ENCODE results near the gene PSMB7.

The PSMB7 gene

GRCh38 chr9:124388275-124389048 lies 26.8 kb downstream of the PSMB7 start:
- TF ChIP-seq, protein P1, sequence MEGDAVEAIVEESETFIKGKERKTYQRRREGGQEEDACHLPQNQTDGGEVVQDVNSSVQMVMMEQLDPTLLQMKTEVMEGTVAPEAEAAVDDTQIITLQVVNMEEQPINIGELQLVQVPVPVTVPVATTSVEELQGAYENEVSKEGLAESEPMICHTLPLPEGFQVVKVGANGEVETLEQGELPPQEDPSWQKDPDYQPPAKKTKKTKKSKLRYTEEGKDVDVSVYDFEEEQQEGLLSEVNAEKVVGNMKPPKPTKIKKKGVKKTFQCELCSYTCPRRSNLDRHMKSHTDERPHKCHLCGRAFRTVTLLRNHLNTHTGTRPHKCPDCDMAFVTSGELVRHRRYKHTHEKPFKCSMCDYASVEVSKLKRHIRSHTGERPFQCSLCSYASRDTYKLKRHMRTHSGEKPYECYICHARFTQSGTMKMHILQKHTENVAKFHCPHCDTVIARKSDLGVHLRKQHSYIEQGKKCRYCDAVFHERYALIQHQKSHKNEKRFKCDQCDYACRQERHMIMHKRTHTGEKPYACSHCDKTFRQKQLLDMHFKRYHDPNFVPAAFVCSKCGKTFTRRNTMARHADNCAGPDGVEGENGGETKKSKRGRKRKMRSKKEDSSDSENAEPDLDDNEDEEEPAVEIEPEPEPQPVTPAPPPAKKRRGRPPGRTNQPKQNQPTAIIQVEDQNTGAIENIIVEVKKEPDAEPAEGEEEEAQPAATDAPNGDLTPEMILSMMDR (IDR thresholded peaks at IDR 0.05; ENCODE audit: insufficient read depth, low read length, missing control alignments): no peak
- POLR2A ChIA-PET: no interaction called here
- no peak for DNase-seq (ENCODE audit: low read depth, low spot score)
- H3K4me3 ChIP-seq (ENCODE audit: low read depth, low read length): no peak overlapping the region
- CTCF ChIA-PET: interaction anchor here (0.7 to 10.1 kb wide), 10 partner anchors 8 to 261 kb away, joined by 3 to 177 read pairs (median 6); partner anchors contain the start of gene PSMB7

DNA sequence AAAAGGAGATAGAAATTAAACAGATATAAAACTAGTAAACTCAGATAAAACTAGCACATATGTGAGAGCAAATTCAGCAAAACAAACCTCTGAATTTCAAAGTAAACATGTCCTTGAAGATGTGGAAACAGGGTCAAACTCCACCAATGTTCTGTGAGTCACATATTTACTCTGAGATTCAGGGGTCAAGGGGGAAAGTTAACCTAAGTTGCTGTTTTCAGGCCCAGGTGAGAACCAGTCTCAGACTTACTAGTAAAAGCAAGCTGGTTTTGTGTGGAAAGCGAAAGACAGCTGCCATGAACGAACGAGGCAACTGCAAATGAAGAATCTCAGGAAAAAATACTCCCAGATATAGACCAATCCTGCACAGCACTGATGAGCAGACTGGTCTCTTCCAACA lies 29.0 kb downstream of the PSMB7 start:
- CTCF ChIA-PET: interaction anchor here (1.4 to 10.1 kb wide), 5 partner anchors 9 to 259 kb away, joined by 5 to 177 read pairs (median 10); no protein-coding TSS in a partner anchor
- TF ChIP-seq, protein P1 (IDR thresholded peaks at IDR 0.05; ENCODE audit: insufficient read depth, low read length, missing control alignments): no peak
- H3K4me3 ChIP-seq (ENCODE audit: low read depth, low read length): no peak overlapping the region
- POLR2A ChIA-PET: no interaction called here
- DNase-seq (ENCODE audit: low read depth, low spot score): no peak

GRCh38 chr9:124385623-124386022 lies 29.6 kb downstream of the PSMB7 start:
- TF ChIP-seq, protein P1 (IDR thresholded peaks at IDR 0.05; ENCODE audit: insufficient read depth, low read length, missing control alignments): no peak
- no peak for DNase-seq (ENCODE audit: low read depth, low spot score)
- ChIA-PET POLR2A (no interaction called here), CTCF (interaction anchor here (2.1 to 3.0 kb wide), 2 partner anchors 9 to 11 kb away, joined by 9 to 10 read pairs; no protein-coding TSS in a partner anchor)
- H3K4me3 ChIP-seq (ENCODE audit: low read depth, low read length): no peak overlapping the region

GRCh38 chr9:124384846-124385245 lies 30.4 kb downstream of the PSMB7 start:
- no peak for DNase-seq (ENCODE audit: low read depth, low spot score)
- POLR2A ChIA-PET: no interaction called here
- CTCF ChIA-PET: interaction anchor here (1.0 to 3.0 kb wide), 3 partner anchors 8 to 23 kb away, joined by 4 to 9 read pairs (median 9); no protein-coding TSS in a partner anchor
- TF ChIP-seq, protein P1 (IDR thresholded peaks at IDR 0.05; ENCODE audit: insufficient read depth, low read length, missing control alignments): no peak
- H3K4me3 ChIP-seq (ENCODE audit: low read depth, low read length): no peak overlapping the region

GRCh38 chr9:124384210-124384609 lies 31.0 kb downstream of the PSMB7 start:
- no peak for DNase-seq (ENCODE audit: low read depth, low spot score)
- TF ChIP-seq, protein P1 (IDR thresholded peaks at IDR 0.05; ENCODE audit: insufficient read depth, low read length, missing control alignments): no peak
- ChIA-PET CTCF (interaction anchor here (1.0 to 3.0 kb wide), 4 partner anchors 9 to 26 kb away, joined by 3 to 9 read pairs (median 6); no protein-coding TSS in a partner anchor), POLR2A (no interaction called here)
- no peak overlapping the region for H3K4me3 ChIP-seq (ENCODE audit: low read depth, low read length)

- DNase-seq (ENCODE audit: low read depth, low spot score): no peak
- ChIA-PET POLR2A (no interaction called here), CTCF (interaction anchor here (2.0 kb wide), 1 partner anchor 13 kb away, joined by 5 read pairs; no protein-coding TSS in a partner anchor)
- H3K4me3 ChIP-seq (ENCODE audit: low read depth, low read length): no peak overlapping the region
- TF ChIP-seq, protein P1 (IDR thresholded peaks at IDR 0.05; ENCODE audit: insufficient read depth, low read length, missing control alignments): no peak
These were observed 33.9 kb downstream of the PSMB7 start for GRCh38 chr9:124381170-124381945.
